HepG2 (cell line): Measurements from ENCODE around the gene CLIC3. TPM values are rescaled to one million over a fixed set of nuclear protein-coding genes. Genes with fewer than 3 reads are reported as not detected.

Source experiments
- AKAP8 ChIP-seq: sonication (generic); formaldehyde crosslinking; IDR thresholded peaks from 2 replicates; pipeline ENCODE4 v1.5.1; 2020; ENCODE audit warnings: mild to moderate bottlenecking, missing genetic modification reagents
- HOXA3 ChIP-seq: sonication (generic); formaldehyde crosslinking; IDR thresholded peaks from 2 replicates; pipeline ENCODE4 v1.5.0; 2020; ENCODE audit warnings: missing genetic modification reagents
- KDM4B ChIP-seq: sonication (generic); formaldehyde crosslinking; IDR thresholded peaks from 2 replicates; pipeline ENCODE4 v1.4.0; 2020; ENCODE audit warnings: missing genetic modification reagents
- MAFK ChIP-seq, 2 experiments: IDR thresholded peaks in 1 of 2; conservative IDR thresholded peaks in 1 of 2; 2 replicates each; pipeline ENCODE4 v1.6.1; 2011; ENCODE audit warnings: improper control_type of control experiment in 2 of 2, low read length in 2 of 2
- POLR2A ChIP-seq, 2 experiments: IDR thresholded peaks; 2 replicates each; pipeline ENCODE4 v1.6.1; 2011; ENCODE audit warnings: low read depth in 2 of 2, low read length in 2 of 2, mild to moderate bottlenecking in 1 of 2, moderate library complexity in 1 of 2; ENCODE audit not compliant: insufficient read depth in 1 of 2
- SALL1 ChIP-seq: sonication (generic); formaldehyde crosslinking; IDR thresholded peaks from 2 replicates; pipeline ENCODE4 v1.8.0; 2022; ENCODE audit warnings: mild to moderate bottlenecking, missing genetic modification reagents
- TEAD3 ChIP-seq: optimal IDR thresholded peaks from 2 replicates; pipeline ENCODE3; 2016; ENCODE audit warnings: borderline replicate concordance
- YEATS4 ChIP-seq: sonication (generic); formaldehyde crosslinking; IDR thresholded peaks from 2 replicates; pipeline ENCODE4 v1.4.0; 2020; ENCODE audit warnings: missing genetic modification reagents, borderline replicate concordance
- ZNF547 ChIP-seq: sonication (generic); formaldehyde crosslinking; IDR thresholded peaks from 2 replicates; pipeline ENCODE4 v1.5.1; 2020; ENCODE audit warnings: mild to moderate bottlenecking, missing genetic modification reagents
- ZNF563 ChIP-seq: sonication (generic); formaldehyde crosslinking; IDR thresholded peaks from 2 replicates; pipeline ENCODE4 v1.8.0; 2022; ENCODE audit warnings: mild to moderate bottlenecking, moderate library complexity, missing genetic modification reagents
- ZNF780A ChIP-seq: sonication (generic); formaldehyde crosslinking; IDR thresholded peaks from 2 replicates; pipeline ENCODE4 v1.8.0; 2022; ENCODE audit warnings: mild to moderate bottlenecking, missing genetic modification reagents, moderate library complexity
- ZSCAN12 ChIP-seq: sonication (generic); formaldehyde crosslinking; IDR thresholded peaks from 2 replicates; pipeline ENCODE4 v1.9.0; 2021; ENCODE audit warnings: mild to moderate bottlenecking, missing genetic modification reagents
- ZSCAN31 ChIP-seq: sonication (generic); formaldehyde crosslinking; IDR thresholded peaks from 2 replicates; pipeline ENCODE4 v1.5.0; 2020; ENCODE audit warnings: low read depth, mild to moderate bottlenecking, missing genetic modification reagents
- polyA plus RNA-seq, 8 experiments: library from polyadenylated mRNA; depleted of rRNA in 3 of 8; stranded (reverse) in 7 of 8; unstranded in 1 of 8; fragments of >200 nt; fragmentation: Illumina TruSeq in 4 of 8; extraction: Trizol in 4 of 8; gene quantifications; 2 replicates each; pipeline versions ENCODE4 v1.2.1 to v1.2.3, GENCODE V29; 2011 to 2016; ENCODE audit warnings: low read depth in 4 of 8, missing spikeins in 1 of 8, mixed read lengths in 1 of 8; ENCODE audit not compliant: insufficient read depth in 1 of 8
- total RNA-seq, 5 experiments: library from RNA; depleted of rRNA; stranded (reverse); fragments of >200 nt; fragmentation: Illumina TruSeq; extraction: Trizol; gene quantifications; 2 replicates each; pipeline ENCODE4 v1.2.3, GENCODE V29; 2016; ENCODE audit warnings: low read depth in 1 of 5
- TF ChIP-seq, protein P1 (sequence below): IDR thresholded peaks from 2 replicates; pipeline ENCODE4 v1.6.1; 2012; ENCODE audit warnings: low read length, improper control_type of control experiment
- TF ChIP-seq, protein P2 (sequence below): IDR thresholded peaks from 2 replicates; pipeline ENCODE4 v1.6.1; 2016; ENCODE audit warnings: control low read depth
- TF ChIP-seq, protein P3 (sequence below): sonication (generic); formaldehyde crosslinking; IDR thresholded peaks from 2 replicates; pipeline ENCODE4 v1.9.0; 2022; ENCODE audit warnings: missing genetic modification reagents, mild to moderate bottlenecking, borderline replicate concordance
- TF ChIP-seq, protein P4 (sequence below): sonication (generic); formaldehyde crosslinking; IDR thresholded peaks from 2 replicates; pipeline ENCODE4; 2020; ENCODE audit warnings: missing genetic modification reagents, mild to moderate bottlenecking, borderline replicate concordance
- TF ChIP-seq, protein P5 (sequence below): sonication (generic); formaldehyde crosslinking; IDR thresholded peaks from 2 replicates; pipeline ENCODE4 v1.4.0; 2020; ENCODE audit warnings: missing genetic modification reagents, borderline replicate concordance

The CLIC3 gene
- total and polyA plus RNA-seq, 2 of the 13 experiments (the other 11 are each of a cell fraction or from before 2014, with no cell fraction given) = 0.51 to 1.5 TPM

DNA sequence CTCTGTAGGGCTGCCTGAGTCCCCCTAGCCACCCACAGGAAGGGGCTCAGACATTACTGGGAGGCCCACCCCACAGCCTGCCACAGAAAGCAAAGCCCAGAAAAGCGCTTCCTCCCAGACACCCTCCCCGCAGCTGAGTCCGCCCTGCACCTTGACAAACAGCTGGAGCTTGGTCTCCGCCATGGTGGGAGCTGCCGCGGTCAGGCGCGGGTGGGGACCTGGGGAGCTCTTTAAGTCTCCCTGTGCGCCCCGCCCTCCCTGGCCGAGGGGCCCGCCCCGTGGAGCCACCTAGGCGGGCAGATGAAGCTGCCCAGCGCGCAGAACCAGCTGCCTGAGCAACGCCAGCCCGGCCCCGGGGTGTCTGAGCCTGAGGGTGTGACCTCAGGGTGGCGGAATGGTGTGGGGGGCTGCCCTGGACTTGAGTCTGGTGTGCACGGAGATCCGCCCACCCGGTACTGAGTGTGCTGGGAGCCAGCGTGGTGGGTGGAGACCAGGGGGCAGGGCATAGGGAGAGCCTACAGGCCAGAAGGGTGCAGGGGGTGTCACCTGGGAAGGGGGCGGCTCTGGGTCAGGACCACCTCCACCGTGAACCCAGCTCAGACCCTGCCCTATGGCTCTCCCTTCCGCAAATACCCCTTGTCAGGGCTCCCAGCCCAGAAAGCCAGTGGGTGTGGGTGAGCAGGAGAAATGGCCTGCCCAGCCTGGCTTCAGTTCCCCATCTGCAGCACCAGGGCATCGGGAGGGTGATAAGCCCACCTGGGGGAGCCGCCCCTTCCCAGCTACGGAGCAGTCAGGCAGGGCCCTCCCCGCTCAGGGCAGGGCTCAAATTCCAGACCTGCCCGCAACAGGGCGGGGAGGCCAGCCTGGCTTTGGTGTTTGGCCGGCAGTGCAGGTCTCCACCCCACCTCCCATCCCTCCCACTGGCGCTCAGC, at the start of gene CLIC3 (continued):
- TF ChIP-seq YEATS4 (CRISPR knock-in tag) (no peak), AKAP8 (CRISPR knock-in tag) (peak; percentile 89; the same call in 1 of the 2 replicates), SALL1 (CRISPR knock-in tag) (peak; percentile 30; the same call in 1 of the 2 replicates), KDM4B (no peak), MAFK (conservative IDR thresholded peaks at IDR 0.05 in 1 of 2, IDR thresholded peaks at IDR 0.05 in 1 of 2; ENCODE audit: low read length in 2 of 2) (no peak), ZSCAN12 (CRISPR knock-in tag) (no peak), ZNF780A (no peak), ZSCAN31 (CRISPR knock-in tag) (no peak), ZNF563 (CRISPR knock-in tag) (no peak), ZNF547 (CRISPR knock-in tag) (no peak), TEAD3 (CRISPR knock-in tag) (peak; percentile 36), HOXA3 (CRISPR knock-in tag) (0 out of 2 replicates have a peak, but pooled peaks have one; percentile 6), POLR2A (IDR thresholded peaks at IDR 0.05; ENCODE audit: insufficient read depth in 1 of 2, low read depth in 2 of 2, low read length in 2 of 2) (peak in 1 of 2 experiments; percentile 48; a peak in 1 of 4 replicates)
- TF ChIP-seq, protein P1, sequence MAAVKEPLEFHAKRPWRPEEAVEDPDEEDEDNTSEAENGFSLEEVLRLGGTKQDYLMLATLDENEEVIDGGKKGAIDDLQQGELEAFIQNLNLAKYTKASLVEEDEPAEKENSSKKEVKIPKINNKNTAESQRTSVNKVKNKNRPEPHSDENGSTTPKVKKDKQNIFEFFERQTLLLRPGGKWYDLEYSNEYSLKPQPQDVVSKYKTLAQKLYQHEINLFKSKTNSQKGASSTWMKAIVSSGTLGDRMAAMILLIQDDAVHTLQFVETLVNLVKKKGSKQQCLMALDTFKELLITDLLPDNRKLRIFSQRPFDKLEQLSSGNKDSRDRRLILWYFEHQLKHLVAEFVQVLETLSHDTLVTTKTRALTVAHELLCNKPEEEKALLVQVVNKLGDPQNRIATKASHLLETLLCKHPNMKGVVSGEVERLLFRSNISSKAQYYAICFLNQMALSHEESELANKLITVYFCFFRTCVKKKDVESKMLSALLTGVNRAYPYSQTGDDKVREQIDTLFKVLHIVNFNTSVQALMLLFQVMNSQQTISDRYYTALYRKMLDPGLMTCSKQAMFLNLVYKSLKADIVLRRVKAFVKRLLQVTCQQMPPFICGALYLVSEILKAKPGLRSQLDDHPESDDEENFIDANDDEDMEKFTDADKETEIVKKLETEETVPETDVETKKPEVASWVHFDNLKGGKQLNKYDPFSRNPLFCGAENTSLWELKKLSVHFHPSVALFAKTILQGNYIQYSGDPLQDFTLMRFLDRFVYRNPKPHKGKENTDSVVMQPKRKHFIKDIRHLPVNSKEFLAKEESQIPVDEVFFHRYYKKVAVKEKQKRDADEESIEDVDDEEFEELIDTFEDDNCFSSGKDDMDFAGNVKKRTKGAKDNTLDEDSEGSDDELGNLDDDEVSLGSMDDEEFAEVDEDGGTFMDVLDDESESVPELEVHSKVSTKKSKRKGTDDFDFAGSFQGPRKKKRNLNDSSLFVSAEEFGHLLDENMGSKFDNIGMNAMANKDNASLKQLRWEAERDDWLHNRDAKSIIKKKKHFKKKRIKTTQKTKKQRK = no peak
- TF ChIP-seq, protein P2, sequence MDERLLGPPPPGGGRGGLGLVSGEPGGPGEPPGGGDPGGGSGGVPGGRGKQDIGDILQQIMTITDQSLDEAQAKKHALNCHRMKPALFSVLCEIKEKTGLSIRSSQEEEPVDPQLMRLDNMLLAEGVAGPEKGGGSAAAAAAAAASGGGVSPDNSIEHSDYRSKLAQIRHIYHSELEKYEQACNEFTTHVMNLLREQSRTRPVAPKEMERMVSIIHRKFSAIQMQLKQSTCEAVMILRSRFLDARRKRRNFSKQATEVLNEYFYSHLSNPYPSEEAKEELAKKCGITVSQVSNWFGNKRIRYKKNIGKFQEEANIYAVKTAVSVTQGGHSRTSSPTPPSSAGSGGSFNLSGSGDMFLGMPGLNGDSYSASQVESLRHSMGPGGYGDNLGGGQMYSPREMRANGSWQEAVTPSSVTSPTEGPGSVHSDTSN (CRISPR knock-in tag) = no peak
- TF ChIP-seq, protein P3, sequence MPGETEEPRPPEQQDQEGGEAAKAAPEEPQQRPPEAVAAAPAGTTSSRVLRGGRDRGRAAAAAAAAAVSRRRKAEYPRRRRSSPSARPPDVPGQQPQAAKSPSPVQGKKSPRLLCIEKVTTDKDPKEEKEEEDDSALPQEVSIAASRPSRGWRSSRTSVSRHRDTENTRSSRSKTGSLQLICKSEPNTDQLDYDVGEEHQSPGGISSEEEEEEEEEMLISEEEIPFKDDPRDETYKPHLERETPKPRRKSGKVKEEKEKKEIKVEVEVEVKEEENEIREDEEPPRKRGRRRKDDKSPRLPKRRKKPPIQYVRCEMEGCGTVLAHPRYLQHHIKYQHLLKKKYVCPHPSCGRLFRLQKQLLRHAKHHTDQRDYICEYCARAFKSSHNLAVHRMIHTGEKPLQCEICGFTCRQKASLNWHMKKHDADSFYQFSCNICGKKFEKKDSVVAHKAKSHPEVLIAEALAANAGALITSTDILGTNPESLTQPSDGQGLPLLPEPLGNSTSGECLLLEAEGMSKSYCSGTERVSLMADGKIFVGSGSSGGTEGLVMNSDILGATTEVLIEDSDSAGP (CRISPR knock-in tag) = peak; percentile 75
- TF ChIP-seq, protein P4, sequence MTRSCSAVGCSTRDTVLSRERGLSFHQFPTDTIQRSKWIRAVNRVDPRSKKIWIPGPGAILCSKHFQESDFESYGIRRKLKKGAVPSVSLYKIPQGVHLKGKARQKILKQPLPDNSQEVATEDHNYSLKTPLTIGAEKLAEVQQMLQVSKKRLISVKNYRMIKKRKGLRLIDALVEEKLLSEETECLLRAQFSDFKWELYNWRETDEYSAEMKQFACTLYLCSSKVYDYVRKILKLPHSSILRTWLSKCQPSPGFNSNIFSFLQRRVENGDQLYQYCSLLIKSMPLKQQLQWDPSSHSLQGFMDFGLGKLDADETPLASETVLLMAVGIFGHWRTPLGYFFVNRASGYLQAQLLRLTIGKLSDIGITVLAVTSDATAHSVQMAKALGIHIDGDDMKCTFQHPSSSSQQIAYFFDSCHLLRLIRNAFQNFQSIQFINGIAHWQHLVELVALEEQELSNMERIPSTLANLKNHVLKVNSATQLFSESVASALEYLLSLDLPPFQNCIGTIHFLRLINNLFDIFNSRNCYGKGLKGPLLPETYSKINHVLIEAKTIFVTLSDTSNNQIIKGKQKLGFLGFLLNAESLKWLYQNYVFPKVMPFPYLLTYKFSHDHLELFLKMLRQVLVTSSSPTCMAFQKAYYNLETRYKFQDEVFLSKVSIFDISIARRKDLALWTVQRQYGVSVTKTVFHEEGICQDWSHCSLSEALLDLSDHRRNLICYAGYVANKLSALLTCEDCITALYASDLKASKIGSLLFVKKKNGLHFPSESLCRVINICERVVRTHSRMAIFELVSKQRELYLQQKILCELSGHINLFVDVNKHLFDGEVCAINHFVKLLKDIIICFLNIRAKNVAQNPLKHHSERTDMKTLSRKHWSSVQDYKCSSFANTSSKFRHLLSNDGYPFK = peak; percentile 92
- TF ChIP-seq, protein P5, sequence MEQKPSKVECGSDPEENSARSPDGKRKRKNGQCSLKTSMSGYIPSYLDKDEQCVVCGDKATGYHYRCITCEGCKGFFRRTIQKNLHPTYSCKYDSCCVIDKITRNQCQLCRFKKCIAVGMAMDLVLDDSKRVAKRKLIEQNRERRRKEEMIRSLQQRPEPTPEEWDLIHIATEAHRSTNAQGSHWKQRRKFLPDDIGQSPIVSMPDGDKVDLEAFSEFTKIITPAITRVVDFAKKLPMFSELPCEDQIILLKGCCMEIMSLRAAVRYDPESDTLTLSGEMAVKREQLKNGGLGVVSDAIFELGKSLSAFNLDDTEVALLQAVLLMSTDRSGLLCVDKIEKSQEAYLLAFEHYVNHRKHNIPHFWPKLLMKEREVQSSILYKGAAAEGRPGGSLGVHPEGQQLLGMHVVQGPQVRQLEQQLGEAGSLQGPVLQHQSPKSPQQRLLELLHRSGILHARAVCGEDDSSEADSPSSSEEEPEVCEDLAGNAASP = no peak
